SH-SY5Y (cell line): ENCODE data around the gene FABP6.

ENCODE experiments used
- GATA2 ChIP-seq: IDR thresholded peaks from 2 replicates; pipeline ENCODE4 v1.6.1; 2011; ENCODE audit warnings: mild to moderate bottlenecking, low read depth, low read length
- GATA3 ChIP-seq: IDR thresholded peaks from 2 replicates; pipeline ENCODE4 v1.6.1; 2011; ENCODE audit warnings: low read depth, mild to moderate bottlenecking, low read length, moderate library complexity

GRCh38 chr5:160268121-160268520, 38.8 kb downstream of the FABP6 start:
- TF ChIP-seq GATA3 = no peak
- no peak for TF ChIP-seq GATA2
